Measurements from ENCODE around the gene SUPT20H. TPM values are rescaled to one million over a fixed set of nuclear protein-coding genes. Genes with fewer than 3 reads are reported as not detected.

SUPT20H gene
- total and polyA plus RNA-seq, 2 of the 4 experiments (the other 2 are of a cell fraction) = 46.6 to 55.1 TPM

- in situ Hi-C loops (cut with MboI; ENCODE audit: low sequenced_read_pairs) = loop anchor here (25.0 kb wide), 2 partner anchors 963 to 1138 kb away; no protein-coding TSS in a partner anchor
- ChIA-PET POLR2A (ENCODE audit: unreplicated experiment) (no interaction called here), CTCF (no interaction called here)
- no peak overlapping the region for H2AFZ ChIP-seq (replicated peaks; ENCODE audit: low read length, poor library complexity)
- 0 out of 2 replicates have a peak, but pooled peaks cover 3% of the 10 kb centered on the region for H3K4me1 ChIP-seq (ENCODE audit: control insufficient read depth, insufficient read depth, low read length)
- H3K9ac ChIP-seq (ENCODE audit: low read depth, low read length) = no peak overlapping the region
- no peak overlapping the region for H2BK20ac ChIP-seq (ENCODE audit: low read depth, low read length)
- no peaks in the 10 kb centered on the region for H3K36me3 ChIP-seq (ENCODE audit: control insufficient read depth, insufficient read depth, low read length)
- no peak overlapping the region for H3K23ac ChIP-seq (ENCODE audit: low read depth, low read length)
- H3K14ac ChIP-seq (replicated peaks; ENCODE audit: low read depth, low read length) = no peak overlapping the region
- no TSS peak for BruUV-seq (replicated peaks)
- H3K27ac ChIP-seq (ENCODE audit: insufficient read depth, low read length) = no peak overlapping the region
- H4K20me1 ChIP-seq (ENCODE audit: insufficient read depth, low read length) = no peaks in the 10 kb centered on the region
- H3K4me2 ChIP-seq (ENCODE audit: low read depth, low read length) = no peak overlapping the region
- no peak overlapping the region for H2BK15ac ChIP-seq (ENCODE audit: low read depth, low read length)
- H3K9me1 ChIP-seq (ENCODE audit: insufficient read depth, low read length) = no peaks in the 10 kb centered on the region
- intact Hi-C loops (cut with micrococcal nuclease) = loop anchor here (1.0 to 10.0 kb wide), 2 partner anchors 528 to 970 kb away; no protein-coding TSS in a partner anchor
- no peaks in the 10 kb centered on the region for H3K9me3 ChIP-seq (ENCODE audit: control insufficient read depth, insufficient read depth, low read length)
- H3K79me1 ChIP-seq (ENCODE audit: low read depth in 1 of 2, low read length in 2 of 2) = no peaks in the 10 kb centered on the region
- H3K4ac ChIP-seq (ENCODE audit: low read depth, low read length) = no peak overlapping the region
- H3K56ac ChIP-seq (ENCODE audit: extremely low read depth, insufficient read depth, low read length) = no peak overlapping the region
- H3K27me3 ChIP-seq (ENCODE audit: control insufficient read depth, insufficient read depth, low read length) = no peaks in the 10 kb centered on the region
- DNase-seq (peak; percentile 49), ATAC-seq (ENCODE audit: low read depth) (peak; percentile 77)
- no peak overlapping the region for H4K5ac ChIP-seq (ENCODE audit: low read depth, low read length)
- H2AK9ac ChIP-seq (replicated peaks; ENCODE audit: low read depth, low read length, poor library complexity) = no peak overlapping the region
- no peak overlapping the region for H3K18ac ChIP-seq (ENCODE audit: low read depth, low read length)
- H4K91ac ChIP-seq (ENCODE audit: insufficient read depth, low read depth, low read length) = no peak overlapping the region
- TF ChIP-seq BHLHE40 (IDR thresholded peaks at IDR 0.05; ENCODE audit: low read depth, low read length) (no peak), RCOR1 (IDR thresholded peaks at IDR 0.05; ENCODE audit: insufficient replicate concordance, low read length) (no peak), CTCF (conservative IDR thresholded peaks at IDR 0.05; ENCODE audit: low read depth, low read length) (peak; percentile 54), MAFK (IDR thresholded peaks at IDR 0.05; ENCODE audit: low read depth, low read length) (no peak), FOS (IDR thresholded peaks at IDR 0.05; ENCODE audit: low read depth, low read length) (no peak), ELK1 (IDR thresholded peaks at IDR 0.05; ENCODE audit: borderline replicate concordance, low read depth, low read length) (no peak), SMC3 (IDR thresholded peaks at IDR 0.05; ENCODE audit: low read depth, low read length) (peak; percentile 43; the same call in 1 of the 2 replicates), POLR2A (IDR thresholded peaks at IDR 0.05; ENCODE audit: low read depth, low read length) (no peak), USF2 (IDR thresholded peaks at IDR 0.05; ENCODE audit: low read depth, low read length) (no peak), MXI1 (IDR thresholded peaks at IDR 0.05; ENCODE audit: borderline replicate concordance, low read depth, low read length) (no peak), RFX5 (IDR thresholded peaks at IDR 0.05; ENCODE audit: low read depth, low read length) (no peak), CEBPB (IDR thresholded peaks at IDR 0.05; ENCODE audit: low read depth, low read length) (no peak), CHD1 (IDR thresholded peaks at IDR 0.05; ENCODE audit: low read depth, low read length) (no peak), NFE2L2 (IDR thresholded peaks at IDR 0.05; ENCODE audit: low read depth, low read length) (no peak), RAD21 (IDR thresholded peaks at IDR 0.05; ENCODE audit: low read length) (peak; percentile 52), MAZ (IDR thresholded peaks at IDR 0.05; ENCODE audit: borderline replicate concordance, low read depth, low read length) (no peak)
- H4K8ac ChIP-seq (ENCODE audit: low read depth in 2 of 2, low read length in 2 of 2) = no peak overlapping the region
- no peak overlapping the region for H2BK120ac ChIP-seq (ENCODE audit: low read depth, low read length)
- no CpG with 5 or more reads among the region's 1 CpG for WGBS, 2 experiments (ENCODE audit: extremely low coverage in 2 of 2, insufficient read length in 1 of 2)
- H2BK5ac ChIP-seq (ENCODE audit: low read depth, low read length, poor library complexity, severe bottlenecking) = no peak overlapping the region
- dilution Hi-C loops (cut with HindIII; ENCODE audit: low sequenced_read_pairs, unreplicated experiment) = no loop called here
- no peak overlapping the region for H3K4me3 ChIP-seq (ENCODE audit: insufficient read depth, low read depth, low read length)
- H2AK5ac ChIP-seq (ENCODE audit: low read depth, low read length) = no peak overlapping the region
Measured at GRCh38 chr13:37074703-37075102, 15.2 kb upstream of the SUPT20H start.

All from IMR-90 (cell line).